GM21526 (cell line): ENCODE data around the gene GABARAPL1.
"Not testable (repeated sequence)": the region's sequence is repeated elsewhere in the genome, so short reads cannot be mapped to it uniquely, and the experiment has no call there.

Experiments
- ATAC-seq: cut with Tn5 transposase; IDR thresholded peaks from one replicate; pipeline ENCODE4 v1.9.1; 2021; ENCODE audit warnings: moderate library complexity; ENCODE audit not compliant: unreplicated experiment, low FRiP score

GABARAPL1 gene

GRCh38 chr12:10212739-10213131 lies at the start of gene GABARAPL1:
GABARAPL1 (plus strand) TSS chr12:10212877; CDS start chr12:10213130, 253 bp downstream.
- ATAC-seq = peak; percentile 66

GRCh38 chr12:10163084-10163483 lies 49.6 kb upstream of the GABARAPL1 start:
- ATAC-seq = no peak

GRCh38 chr12:10165421-10165820 lies 47.3 kb upstream of the GABARAPL1 start:
- no peak for ATAC-seq

- ATAC-seq = no peak
Observed at GRCh38 chr12:10167599-10167998, 45.1 kb upstream of the GABARAPL1 start.

- no peak for ATAC-seq
Observed at GRCh38 chr12:10169104-10169503, 43.6 kb upstream of the GABARAPL1 start.

- no peak for ATAC-seq
Observed at GRCh38 chr12:10170216-10170615, 42.5 kb upstream of the GABARAPL1 start.

- no peak for ATAC-seq
Observed at GRCh38 chr12:10171973-10172728, 40.5 kb upstream of the GABARAPL1 start, which contains the start of gene OLR1. OLR1 (minus strand) TSS chr12:10172132; CDS start chr12:10172077, 55 bp downstream.

- ATAC-seq = no peak
Observed at GRCh38 chr12:10174986-10175614, 37.6 kb upstream of the GABARAPL1 start.

GRCh38 chr12:10175846-10176636 lies 36.6 kb upstream of the GABARAPL1 start:
- ATAC-seq = no peak

- ATAC-seq = no peak
Observed at GRCh38 chr12:10178821-10179220, 33.9 kb upstream of the GABARAPL1 start, which contains the start of gene TMEM52B. TMEM52B (plus strand) TSS chr12:10179032; CDS start chr12:10179575, 543 bp downstream.

- ATAC-seq = no peak
Observed at GRCh38 chr12:10179776-10180181, 32.9 kb upstream of the GABARAPL1 start.

- ATAC-seq = no peak
Observed at GRCh38 chr12:10182354-10183049, 30.2 kb upstream of the GABARAPL1 start.

GRCh38 chr12:10184261-10184843 lies 28.3 kb upstream of the GABARAPL1 start:
- no peak for ATAC-seq

GRCh38 chr12:10186299-10186698 lies 26.4 kb upstream of the GABARAPL1 start:
- no peak for ATAC-seq

- ATAC-seq = not testable (repeated sequence)
Observed at GRCh38 chr12:10186958-10187357, 25.7 kb upstream of the GABARAPL1 start.

GRCh38 chr12:10189653-10190052 lies 23.0 kb upstream of the GABARAPL1 start:
- ATAC-seq = no peak

- ATAC-seq = peak; percentile 90
Observed at GRCh38 chr12:10190558-10191388, 21.9 kb upstream of the GABARAPL1 start.

GRCh38 chr12:10191865-10192264 lies 20.8 kb upstream of the GABARAPL1 start:
- no peak for ATAC-seq

GRCh38 chr12:10194160-10194670 lies 18.5 kb upstream of the GABARAPL1 start:
- ATAC-seq = no peak
